Stimulated activated CD4-positive, alpha-beta T cell treated with anti-CD3 and anti-CD28 coated beads, TNF-alpha, amount 100 ng/mL, for 1 hour (primary cell): Measurements from ENCODE around the gene IFNGR1.
"Not testable (repeated sequence)": the region's sequence is repeated elsewhere in the genome, so short reads cannot be mapped to it uniquely, and the experiment has no call there.

Experiments
- DNase-seq, 3 donors: peaks; one replicate each; pipeline ENCODE4 v3.0.0-alpha.2; 2020; ENCODE audit warnings: low read depth in 3 of 3, low spot score in 1 of 3

Gene IFNGR1

DNA sequence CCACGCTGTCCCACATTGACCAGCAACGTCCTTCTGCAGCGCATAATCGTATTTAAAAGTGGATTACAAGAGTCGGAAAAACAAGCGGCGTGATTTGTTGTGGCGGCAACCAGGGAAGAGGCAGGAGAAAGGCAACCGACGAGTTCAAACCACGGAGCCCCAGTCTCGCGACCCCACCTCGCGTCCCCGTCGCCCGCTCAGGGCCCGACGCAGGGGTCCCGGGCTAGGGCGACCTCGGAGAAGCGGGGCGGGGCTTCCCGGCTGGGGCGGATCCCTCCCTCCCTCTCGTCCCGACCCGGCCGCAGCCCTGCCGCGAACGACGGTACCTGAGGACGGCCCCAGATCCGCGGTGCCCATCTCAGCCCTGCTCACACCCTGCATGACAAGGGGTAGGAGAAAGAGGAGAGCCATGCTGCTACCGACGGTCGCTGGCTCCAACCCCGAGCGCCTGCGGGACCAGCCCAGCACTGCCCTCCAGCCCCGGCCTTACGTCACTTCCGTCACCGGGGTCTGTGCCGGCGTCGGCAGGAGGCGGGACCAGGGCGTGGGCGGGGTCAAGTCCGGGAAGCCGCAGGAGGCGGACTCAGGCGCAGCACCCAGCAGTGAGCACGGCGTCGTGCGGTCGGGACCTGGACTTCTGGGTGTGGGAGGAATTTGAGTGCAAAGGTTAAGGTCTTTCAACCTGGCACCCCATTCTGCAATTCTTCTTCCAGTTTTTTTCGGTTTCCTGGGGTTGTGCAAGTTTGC is at the start of gene IFNGR1:
Gene IFNGR1 (minus strand): TSS at position 469 of the 747 bp plus-strand sequence. CDS start 58 bp downstream, at position 411.
- peak; percentile 82 to 95 (median 85) for DNase-seq

DNA sequence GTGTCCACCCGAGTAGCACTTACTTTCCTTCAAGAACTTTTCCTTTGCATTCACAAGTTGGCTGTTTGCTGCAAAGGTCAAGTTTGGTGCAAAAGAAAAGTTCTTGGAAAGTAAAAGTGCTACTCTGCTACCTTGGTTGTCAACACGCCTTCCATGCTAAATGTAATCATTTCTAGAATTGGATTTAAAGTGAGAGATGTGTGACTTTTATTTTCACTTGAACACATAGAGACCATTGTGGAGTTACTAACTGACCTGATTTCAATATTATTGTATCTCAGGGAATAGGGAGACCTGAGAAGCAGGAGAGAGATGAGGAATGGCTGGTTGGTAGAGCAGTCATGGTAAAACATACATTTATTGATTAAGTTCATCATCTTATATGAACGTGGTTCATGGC is 49.7 kb upstream of the IFNGR1 start:
- DNase-seq: no peak

DNA sequence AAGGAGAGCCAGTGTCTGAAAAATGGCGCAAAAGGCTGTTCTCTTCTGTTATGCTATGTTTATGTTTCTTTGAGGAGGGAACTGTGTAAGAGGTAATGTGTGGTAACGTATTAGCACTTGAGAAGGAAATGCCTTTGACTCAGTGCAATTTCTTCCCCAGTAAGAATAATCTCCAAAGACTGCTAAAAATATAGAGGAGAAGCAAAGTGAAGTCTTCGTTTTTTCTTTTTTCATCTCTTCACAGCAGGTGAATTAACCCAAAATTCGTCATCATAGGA is 47.1 kb upstream of the IFNGR1 start:
- DNase-seq: no peak

DNA sequence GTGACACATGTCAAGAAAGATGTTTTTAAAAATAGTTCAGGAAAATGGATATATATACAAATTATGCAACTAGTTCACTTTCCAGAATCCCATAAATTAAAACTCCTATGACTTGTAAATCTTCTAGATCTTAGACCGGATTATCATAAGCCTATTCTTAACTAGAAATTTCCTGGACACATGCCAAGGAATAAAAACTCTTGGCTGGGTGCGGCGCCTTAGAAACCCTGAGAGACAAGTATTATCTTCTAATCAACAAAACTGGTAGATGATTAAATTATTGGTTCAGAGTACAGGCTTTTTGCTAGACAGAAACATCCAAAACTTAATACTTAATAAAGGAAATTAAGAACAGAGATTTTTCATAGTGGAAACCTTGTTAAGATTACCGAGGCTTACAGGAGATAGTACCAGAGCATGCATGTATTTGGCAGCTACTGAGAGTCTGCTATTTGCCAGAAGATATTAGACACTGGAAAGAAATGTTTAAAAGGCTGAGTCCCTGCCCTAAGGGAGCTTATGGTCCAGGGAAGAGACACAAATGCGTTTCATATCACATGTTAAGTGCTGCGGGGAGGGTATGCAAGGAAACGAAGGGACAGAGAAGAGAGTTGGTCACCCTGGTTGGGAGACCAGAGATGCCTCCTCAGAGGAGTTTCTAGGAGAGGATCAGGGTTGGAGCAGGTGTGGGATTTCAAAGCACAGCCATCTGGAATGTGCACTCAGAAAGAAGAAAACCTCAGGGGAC is 46.5 kb upstream of the IFNGR1 start:
- DNase-seq: no peak

DNA sequence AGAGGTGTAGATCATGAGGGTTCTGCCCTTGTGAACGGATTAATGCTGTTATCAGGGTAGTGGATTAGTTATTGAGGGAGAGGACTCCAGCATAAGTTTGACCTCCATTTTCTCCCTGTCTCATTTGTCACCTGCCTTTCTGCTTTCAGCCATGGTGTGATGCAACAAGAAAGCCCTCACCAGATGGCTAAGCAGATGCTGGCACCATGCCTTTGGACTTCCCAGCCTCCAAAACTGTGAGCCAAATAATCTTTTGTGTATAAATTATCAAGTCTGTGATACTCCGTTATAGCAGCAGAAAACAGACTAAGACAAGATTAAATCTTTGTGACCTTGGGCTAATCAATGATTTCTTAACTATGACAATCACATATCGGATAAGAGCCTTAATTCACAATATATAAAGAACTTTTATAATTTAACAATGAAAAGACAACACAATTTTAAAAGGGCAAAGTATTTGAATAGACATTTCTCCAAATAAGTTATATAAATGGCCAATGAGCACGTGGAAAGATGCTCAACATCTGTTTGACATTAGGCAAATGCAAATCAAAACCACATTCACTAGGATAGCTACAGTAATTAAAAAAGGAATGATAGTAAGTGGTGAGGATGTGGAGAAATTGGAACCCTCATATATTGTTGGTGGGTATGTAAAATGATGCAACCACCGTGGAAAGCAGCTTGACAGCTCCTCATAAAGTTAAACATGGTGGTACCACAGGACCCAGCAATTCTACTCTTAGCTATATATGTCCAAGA is 45.3 kb upstream of the IFNGR1 start:
- DNase-seq: no peak

DNA sequence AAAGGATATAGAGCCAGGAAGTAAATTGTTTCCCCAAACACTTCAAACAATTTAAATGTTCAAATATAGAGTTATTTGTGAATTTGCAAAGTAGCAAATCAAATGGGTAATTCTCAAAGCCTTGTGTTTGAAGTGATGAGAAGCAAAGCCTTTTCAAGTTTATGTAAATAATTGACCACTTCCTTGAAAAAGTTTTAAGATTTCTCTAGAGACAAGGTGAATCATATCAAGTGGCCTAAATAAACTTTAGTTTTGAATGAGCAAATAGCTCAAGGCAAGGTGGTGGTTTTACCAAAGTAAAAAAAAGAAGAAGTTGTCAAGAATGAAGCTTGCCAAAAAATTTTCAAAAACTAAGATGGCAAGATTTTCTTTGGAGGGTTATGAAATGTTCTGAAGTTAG is 42.6 kb upstream of the IFNGR1 start:
- no peak for DNase-seq

DNA sequence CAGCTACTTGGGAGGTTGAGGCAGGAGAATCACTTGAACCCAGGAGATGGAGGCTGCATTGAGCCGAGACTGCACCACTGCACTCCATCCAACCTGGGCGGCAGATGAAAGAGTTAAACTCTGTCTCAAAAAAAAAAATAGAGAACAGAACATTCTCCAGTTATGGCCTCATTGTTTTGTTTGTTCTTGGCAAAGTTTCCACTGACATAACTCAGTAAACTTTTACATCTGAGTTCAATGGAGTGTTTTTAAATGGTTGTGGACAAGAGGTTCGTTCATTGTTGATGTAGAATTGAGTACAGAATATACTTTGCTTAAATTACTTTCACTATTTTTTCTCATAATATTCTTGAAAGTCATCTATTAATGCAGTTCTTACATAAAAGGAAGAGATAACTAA is 42.2 kb upstream of the IFNGR1 start:
- no peak for DNase-seq

DNA sequence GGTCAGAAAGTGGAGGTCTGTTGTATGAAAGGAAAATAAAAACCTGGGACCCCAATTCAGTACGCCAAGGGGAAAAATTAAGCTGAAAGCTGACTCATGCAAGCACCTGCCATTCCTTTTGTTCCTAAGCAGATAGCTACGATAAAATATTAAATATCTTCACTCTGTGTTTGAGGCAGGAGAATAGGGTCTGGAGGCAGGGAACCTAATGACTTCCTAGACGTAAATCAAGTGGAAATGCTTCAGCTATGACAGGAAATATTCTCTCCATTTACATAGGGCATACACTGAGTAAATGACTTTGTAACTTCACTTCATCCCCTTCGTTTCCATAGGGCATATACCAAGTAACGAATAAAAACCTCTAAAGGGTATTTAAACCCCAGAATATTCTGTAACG is 41.0 kb upstream of the IFNGR1 start:
- DNase-seq: no peak

DNA sequence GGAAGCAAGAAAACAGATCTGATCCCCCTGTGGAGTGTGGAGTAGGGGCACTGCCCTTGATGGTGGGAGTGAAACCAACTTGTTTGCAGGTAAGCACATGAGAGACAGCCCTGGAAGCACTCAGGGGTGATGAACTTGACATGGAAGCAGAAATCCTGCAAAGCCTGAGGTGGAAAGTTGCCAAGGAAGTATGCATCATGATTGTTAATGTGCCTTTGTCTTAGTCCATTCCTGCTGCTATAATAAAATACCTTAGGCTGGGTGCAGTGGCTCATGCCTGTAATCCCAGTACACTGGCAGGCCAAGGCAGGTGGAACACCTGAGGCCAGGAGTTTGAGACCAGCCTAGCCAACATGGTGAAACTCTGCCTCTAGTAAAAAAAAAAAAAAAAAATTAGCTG is 40.2 kb upstream of the IFNGR1 start:
- DNase-seq: no peak

DNA sequence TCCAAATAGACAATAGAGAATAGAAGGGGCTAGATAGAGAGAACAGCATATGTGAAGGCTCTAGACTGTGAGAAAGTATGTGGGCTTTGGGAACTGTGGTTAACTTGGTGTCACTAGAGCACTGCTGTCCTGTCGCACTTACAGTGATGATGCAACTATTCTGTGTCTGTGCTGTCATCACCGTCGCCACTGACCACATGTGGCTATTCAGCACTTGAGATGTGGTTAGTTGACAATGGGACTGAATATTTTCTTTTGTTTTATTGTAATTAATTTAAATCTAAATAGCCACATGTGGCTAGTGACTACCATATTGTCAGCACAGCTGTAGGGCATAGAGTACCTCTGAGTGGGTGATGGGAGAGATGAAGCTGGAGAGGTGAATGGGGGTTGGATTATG is 39.0 kb upstream of the IFNGR1 start:
- DNase-seq: no peak

DNA sequence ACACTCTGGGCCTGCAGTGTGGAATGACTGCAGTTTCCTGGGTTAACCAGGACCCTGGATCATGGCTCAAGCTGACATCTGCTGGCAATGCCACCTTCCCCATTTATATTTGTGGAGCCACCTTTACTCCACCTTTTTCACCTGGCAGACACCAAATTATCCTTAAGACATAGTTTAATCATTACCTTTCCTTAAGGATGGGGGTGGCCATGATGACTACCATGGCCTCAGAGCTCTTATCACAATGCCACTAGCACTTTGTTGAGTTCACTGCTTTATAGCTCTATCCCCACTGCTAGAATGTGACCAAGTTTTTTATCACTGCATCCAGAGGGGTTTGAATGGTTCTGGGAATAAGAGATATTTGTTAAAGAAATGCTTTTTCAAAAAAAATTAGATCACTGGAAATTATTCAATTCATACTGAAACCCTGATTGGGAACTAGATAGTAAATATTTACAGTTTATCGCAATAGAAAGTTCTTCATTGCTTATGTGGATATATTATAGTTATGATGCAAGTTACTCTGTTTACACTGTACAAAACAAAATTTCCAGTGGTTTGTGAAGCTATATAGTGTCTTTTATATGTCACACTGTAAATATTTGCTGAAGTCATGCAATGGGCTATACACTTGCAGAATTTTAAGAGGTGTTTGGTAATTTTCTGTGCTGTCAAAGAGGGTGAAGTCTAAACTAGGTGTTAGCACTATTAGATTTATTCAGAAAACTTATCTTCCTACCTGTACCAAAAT is 37.3 kb upstream of the IFNGR1 start:
- DNase-seq: no peak

DNA sequence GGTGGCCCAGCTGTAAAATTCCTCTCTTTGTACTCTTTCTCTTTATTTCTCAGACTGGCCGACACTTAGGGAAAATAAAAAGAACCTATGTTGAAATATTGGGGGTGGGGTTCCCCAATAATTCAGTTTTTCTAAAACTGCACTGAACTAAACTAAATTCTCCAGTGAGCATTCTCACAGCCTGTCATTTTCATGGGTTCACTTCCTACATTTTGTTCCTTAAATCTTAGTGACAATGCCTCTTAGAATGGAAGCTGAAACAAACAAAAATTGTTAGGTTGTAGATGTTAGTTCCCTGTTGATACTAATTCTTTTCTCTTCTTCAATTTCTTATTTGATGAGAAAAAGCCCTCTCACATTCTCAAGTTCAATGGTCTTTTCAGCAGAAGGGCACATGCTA is 35.8 kb upstream of the IFNGR1 start:
- no peak for DNase-seq

DNA sequence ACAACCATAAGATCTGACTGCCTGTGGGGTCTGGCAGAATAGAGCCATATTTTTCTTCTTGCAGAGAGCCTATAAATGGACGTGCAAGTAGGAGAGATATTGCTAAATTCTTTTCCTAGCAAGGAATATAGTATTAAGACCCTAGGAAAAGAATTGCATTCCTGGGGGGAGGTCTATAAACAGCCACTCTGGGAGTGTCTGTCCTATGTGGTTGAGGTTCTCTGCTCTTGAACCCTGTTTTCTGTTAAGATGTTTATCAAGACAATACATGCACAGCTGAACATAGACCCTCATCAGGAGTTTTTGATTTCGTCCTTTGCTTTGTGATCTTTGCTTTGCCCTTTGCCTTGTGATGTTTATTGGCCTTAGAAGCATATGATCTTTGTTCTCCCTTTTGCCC is 35.2 kb upstream of the IFNGR1 start:
- DNase-seq: not testable (repeated sequence)

DNA sequence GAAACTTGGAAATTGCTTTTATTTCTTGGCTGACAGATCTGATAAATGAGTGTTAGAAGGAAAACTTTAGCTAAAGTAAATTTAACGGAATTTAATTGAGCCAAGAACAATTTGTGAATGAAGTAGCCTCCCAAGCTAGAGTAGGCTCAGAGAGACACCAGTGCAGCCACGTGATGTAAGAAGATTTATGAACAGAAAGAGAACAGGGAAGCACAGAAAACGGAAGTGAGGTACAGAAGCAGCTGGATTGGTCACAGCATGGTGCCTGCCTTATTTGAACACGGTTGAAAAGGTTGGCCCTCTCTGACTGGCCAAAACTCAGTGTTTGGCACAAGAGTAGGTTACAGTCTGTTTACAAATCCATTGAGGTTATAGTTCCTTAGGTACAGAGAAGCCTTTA is 29.5 kb upstream of the IFNGR1 start:
- no peak for DNase-seq

DNA sequence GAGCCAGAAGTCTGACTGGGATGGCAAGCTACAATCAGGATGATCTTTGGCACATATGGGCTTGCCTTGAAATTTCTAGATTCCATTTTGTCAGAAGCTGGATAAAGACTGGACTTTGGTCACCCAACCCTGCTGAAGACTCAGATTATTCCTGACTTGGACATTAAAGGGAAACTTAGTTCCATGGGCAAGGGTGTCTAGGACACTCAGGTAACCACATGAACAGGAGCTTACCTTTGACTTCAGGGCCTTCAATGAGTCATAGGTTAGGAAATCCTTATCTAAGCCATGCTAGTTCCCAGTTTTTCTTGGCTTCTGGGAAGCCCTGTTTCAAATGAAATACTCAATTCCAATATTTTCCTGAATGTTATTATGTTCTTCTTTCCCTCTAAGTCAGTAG is 28.5 kb upstream of the IFNGR1 start:
- no peak for DNase-seq

DNA sequence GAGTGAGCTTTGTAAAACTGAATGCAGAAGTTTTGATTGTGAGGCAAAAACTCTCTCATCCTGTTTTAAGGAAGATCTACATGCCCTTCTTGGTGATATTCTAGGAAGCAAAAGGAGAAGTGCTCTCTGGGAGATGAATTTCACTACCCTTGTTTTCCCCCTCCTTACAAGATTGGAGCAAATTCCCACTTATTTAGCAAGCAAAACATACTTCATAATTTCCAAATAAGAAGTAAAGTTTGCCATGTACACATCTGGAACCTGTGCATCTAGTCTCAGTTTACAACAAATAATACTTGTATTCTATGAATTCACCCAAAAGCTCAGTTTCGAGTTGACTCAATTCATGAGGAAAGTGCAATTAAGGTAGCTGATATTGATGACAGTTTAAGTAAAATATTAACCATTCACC is 27.6 kb upstream of the IFNGR1 start:
- no peak for DNase-seq

DNA sequence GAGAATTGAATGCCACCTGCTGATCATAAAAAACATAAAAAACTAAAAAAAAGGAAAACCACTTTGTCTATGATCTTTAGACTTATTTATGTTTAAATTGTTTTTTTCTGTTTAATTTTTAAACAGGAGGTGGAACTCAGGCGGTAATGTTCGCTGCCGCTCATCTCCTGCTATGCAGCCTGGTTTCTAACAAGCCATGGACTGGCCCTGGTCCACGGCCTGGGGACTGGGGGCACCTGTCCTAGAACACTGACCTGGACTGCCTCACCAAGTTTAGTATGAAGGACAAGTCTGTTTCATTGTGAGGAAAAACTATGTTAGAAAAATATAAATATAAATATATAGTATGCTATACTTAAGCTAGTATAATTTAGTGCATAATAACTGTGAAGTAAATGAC is 27.0 kb upstream of the IFNGR1 start:
- DNase-seq: no peak

DNA sequence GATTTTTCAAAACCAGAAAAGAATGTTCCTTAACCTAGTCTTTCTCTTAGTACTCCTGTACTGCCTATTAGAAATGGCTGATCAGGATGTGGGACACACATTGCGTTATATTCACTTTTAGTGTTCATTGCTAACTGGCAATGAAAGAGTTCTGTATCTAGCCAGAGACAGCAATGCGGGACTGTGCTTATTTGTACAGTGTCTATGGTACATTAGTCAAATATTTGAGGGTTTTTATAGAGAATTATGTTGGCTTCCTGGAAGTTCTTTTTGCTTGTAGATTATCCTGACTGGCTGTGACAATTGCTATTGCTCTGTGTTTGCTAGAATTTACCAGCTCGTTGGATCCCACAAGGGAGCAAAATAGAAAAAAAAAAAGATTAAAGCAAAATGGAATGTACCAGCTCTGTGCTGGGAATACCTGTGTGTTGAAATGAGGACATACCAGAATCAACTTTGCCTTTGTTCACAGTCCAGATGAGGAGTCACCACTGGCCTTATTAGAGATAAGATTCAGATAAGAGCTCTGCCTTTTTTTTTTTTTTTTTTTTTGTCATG is 22.4 kb upstream of the IFNGR1 start:
- no peak for DNase-seq

DNA sequence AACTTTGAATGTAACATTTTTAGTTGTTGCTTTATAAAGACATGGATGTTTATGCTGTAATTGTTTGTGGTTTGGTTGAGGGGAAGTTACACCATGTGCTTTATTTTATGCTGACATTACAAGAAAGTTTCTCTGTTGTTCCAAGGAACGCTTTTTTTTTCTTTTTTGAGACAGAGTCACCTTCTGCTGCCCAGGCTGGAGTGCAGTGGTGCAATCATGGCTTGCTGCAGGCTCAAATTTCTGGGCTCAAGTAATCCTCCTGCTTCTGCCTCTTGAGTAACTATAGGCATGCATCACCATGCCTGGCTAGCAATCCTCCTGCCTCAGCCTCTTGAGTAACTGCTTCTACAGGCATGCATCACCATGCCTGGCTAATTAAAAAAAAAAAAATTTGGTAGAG is 21.0 kb upstream of the IFNGR1 start:
- no peak for DNase-seq

DNA sequence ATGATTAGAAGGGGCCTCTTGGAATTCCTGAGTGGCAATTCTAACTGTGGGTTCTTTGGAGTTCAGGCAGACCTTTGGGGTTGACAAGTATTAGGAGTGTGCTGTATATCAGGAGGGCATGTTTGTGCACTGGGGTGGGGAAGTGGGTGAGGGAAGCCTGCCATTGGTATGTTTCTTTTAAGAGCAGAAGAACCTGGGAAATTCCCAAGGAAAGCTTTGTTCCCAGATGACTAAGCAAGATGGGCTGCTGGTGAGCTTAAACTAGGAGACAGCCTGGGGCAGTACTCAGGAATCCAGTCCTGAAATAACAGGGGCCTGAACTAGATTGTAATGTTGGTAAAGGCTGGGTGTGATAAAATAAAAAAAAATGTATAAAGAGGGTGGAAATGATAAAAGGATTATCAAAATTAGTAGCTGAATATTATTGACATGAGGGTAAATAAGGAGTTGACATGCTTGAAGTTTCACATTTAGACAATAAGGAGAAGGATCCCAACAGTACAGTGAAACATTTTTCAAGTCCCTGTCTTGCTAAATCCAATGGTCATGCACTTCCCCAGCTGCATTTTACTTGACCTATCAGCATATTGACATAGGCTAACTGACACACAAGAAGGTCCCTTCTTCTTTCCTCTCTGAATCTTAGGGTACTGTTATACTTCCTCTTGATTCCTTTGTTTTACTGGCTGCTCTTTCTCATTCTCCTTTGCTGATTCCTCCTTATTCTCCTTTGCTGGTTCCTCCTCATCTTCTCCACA is 18.4 kb upstream of the IFNGR1 start:
- no peak for DNase-seq
